HUDEP-2 (cell line): ENCODE measurements around the gene MRPL55.
A peak's percentile ranks its signal among the peaks of the same experiment; 100 is the strongest.

Experiments
- DNase-seq, 76 experiments: peaks; one replicate each; lab custom pipeline; 2025; ENCODE audit not compliant: unreplicated experiment in 76 of 76; lab: John Stamatoyannopoulos, UW

The MRPL55 gene

DNA sequence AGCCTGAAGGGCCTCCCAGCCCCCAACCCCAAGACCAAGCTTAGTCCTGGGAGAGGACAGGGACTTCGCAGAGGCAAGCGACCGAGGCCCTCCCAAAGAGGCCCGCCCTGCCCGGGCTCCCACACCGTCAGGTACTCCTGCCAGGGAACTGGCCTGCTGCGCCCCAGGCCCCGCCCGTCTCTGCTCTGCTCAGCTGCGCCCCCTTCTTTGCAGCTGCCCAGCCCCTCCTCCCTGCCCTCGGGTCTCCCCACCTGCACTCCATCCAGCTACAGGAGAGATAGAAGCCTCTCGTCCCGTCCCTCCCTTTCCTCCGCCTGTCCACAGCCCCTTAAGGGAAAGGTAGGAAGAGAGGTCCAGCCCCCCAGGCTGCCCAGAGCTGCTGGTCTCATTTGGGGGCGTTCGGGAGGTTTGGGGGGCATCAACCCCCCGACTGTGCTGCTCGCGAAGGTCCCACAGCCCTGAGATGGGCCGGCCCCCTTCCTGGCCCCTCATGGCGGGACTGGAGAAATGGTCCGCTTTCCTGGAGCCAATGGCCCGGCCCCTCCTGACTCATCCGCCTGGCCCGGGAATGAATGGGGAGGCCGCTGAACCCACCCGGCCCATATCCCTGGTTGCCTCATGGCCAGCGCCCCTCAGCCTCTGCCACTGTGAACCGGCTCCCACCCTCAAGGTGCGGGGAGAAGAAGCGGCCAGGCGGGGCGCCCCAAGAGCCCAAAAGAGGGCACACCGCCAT lies 48.5 kb downstream of the MRPL55 start:
- no peak for DNase-seq

DNA sequence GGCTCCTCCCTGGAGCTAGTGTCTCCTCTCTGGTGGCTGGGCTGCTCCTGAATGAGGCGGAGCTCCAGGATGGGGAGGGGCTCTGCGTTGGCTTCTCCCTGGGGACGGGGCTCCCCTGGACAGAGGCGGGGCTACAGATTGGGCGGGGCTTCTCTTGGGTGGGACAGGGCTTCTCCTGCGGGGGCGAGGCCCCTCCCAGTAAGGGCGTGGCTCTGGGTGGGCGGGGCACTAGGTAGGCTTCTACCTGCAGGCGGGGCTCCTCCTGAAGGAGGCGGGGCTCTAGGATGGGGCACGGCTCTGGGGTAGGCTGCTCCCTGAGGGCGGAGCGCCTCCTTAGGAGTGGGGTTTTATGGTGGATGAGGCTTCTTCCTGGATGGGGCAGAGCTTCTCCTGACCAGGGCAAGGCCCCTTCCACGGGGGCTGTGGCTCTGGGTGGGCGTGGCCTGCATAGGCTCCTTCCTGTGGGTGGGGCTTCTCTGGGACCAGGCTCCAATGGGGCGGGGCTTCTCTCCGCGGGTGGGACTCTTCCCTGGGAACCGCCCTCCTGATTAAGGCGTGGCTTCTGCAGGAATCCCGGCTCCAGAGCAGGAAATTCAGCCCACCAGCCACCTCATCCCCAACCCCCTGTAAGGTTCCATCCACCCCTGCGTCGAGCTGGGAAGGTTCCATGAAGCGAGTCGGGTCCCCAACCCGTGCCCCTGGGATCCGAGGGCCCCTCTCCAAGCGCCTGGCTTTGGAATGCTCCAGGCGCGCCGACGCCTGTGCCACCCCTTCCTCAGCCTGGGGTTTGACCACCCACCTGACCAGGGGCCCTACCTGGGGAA lies 49.3 kb downstream of the MRPL55 start:
- peak in 30 of 76 experiments; percentile 10 to 53 (median 31) for DNase-seq

DNA sequence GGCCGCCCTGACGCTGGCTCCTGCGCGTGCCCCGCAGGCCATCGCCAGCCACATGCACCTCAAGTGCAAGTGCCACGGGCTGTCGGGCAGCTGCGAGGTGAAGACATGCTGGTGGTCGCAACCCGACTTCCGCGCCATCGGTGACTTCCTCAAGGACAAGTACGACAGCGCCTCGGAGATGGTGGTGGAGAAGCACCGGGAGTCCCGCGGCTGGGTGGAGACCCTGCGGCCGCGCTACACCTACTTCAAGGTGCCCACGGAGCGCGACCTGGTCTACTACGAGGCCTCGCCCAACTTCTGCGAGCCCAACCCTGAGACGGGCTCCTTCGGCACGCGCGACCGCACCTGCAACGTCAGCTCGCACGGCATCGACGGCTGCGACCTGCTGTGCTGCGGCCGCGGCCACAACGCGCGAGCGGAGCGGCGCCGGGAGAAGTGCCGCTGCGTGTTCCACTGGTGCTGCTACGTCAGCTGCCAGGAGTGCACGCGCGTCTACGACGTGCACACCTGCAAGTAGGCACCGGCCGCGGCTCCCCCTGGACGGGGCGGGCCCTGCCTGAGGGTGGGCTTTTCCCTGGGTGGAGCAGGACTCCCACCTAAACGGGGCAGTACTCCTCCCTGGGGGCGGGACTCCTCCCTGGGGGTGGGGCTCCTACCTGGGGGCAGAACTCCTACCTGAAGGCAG lies 50.0 kb downstream of the MRPL55 start:
- no peak for DNase-seq

DNA sequence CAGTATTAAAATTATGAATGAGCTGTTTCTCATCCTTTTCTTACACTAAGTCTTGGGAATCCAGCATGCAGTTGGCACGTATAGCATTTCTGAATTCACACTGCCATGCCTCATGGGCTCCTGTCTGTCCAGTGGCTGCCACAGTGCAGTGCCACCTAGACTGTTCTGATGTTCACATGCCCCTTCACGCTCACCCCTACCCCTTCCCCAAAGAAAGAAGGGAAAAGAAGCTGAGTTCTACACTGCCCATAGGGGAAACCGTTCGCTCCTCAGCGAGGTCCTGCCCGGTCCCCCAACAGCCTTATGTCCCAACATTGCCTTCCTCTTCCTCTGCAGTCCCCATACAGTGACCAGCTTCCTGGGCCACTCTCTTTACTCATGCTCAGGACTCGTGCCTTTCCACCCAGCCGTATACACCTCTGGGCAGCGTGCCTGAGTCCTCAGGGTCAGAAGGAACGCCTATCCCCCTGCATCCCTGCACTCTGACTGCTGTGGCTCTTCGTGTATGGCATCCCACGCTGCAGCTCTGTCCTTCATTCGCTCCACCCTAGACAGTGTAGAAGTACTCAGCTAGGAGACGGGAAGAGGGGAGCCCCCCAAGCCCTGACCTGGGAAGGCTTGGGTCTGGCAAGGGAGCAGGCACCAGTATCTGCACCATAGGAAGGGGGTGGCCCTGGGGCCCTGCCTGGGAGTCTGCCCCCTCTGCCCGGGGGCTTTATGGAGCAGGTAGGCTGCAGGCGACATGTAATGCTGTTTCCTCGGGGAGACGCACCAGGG lies 50.7 kb downstream of the MRPL55 start:
- no peak for DNase-seq
